ENCODE results near the gene GSTP1. TPM values are rescaled to one million over a fixed set of nuclear protein-coding genes. Genes with fewer than 3 reads are reported as not detected.

Gene GSTP1
- total and polyA plus RNA-seq, 2 of the 8 experiments (the other 6 are each of a cell fraction or from before 2014, with no cell fraction given) = 1,454 to 3,329 TPM

DNA sequence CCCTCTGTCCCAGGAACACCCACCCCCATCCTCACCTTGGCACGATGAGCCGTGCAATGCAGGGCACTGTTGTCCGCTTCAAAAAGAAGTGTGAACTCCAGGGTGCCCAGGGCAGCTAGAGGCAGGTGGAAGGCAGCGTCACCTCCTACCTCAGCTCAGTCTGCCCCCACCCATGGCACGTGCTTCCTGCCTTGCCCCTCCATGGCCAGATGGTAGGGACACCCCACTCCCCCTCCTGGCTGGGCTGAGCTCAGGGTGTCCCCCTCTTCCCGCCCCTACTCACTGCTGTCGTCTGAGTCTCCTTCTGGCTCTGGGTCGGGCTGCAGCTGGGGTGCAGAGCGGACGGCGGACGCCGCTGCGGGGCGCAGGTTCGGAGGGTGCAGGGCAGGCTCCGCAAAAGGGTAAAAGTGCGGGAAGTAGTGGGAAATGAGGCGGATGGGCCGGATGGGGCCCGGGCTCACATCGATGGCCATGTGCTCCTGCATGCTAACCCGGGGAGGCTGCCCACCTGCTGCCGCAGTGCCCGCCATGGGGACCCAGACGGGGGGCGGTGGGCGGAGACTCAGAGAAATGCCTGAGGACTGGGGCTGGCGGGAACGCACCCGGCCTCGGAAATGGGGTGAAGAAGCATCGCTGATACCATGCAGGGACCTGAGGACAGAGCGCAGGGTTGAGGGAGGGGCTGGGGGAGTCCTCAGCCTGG, 32.3 kb downstream of the GSTP1 start:
- H3K18ac ChIP-seq (ENCODE audit: extremely low read depth, low read length) = 0 out of 2 replicates have a peak overlapping the region, but pooled peaks have one; percentile 90
- H4K8ac ChIP-seq (ENCODE audit: extremely low read depth, insufficient read depth, low read length) = no peak overlapping the region
- peak overlapping the region; percentile 41 to 47; a peak in 3 of 4 replicates for H3K4me2 ChIP-seq (ENCODE audit: insufficient read depth in 1 of 2, low read depth in 2 of 2, low read length in 2 of 2)
- peaks cover 0 to 10% (median 5%) of the 10 kb centered on the region in 4 experiments; a peak in 6 of 7 replicates for H3K27me3 ChIP-seq (replicated peaks in 1 of 4; ENCODE audit: control insufficient read depth in 3 of 4, extremely low read depth in 1 of 4, insufficient read depth in 3 of 4, low read length in 3 of 4)
- H3K56ac ChIP-seq (replicated peaks; ENCODE audit: insufficient read length, low read depth, low read length) = no peak overlapping the region
- no peak overlapping the region for H3K14ac ChIP-seq (ENCODE audit: insufficient read length)
- H4K5ac ChIP-seq (ENCODE audit: insufficient read length, low read depth, low read length) = peak overlapping the region; percentile 6
- no peak overlapping the region for H3K27ac ChIP-seq (ENCODE audit: low read depth, low read length)
- FAIRE-seq (no peak), DNase-seq (ENCODE audit: low read depth in 1 of 2, low spot score in 2 of 2) (peak in 1 of 2 experiments; percentile 54)
- no peak overlapping the region for H2BK120ac ChIP-seq (replicated peaks; ENCODE audit: low read depth, low read length)
- H3K4ac ChIP-seq (replicated peaks; ENCODE audit: insufficient read length, low read depth, low read length) = peak overlapping the region; percentile 92
- H2BK5ac ChIP-seq (ENCODE audit: low read depth, low read length) = peak overlapping the region; percentile 63; the same call in 1 of the 2 replicates
- no peak overlapping the region for H2AFZ ChIP-seq (ENCODE audit: low read length)
- peaks cover 13 to 36% (median 31%) of the 10 kb centered on the region in 4 experiments for H3K4me1 ChIP-seq (replicated peaks in 1 of 4; ENCODE audit: control insufficient read depth in 3 of 4, insufficient read depth in 4 of 4, low read length in 3 of 4)
- no peak overlapping the region for H3K9ac ChIP-seq (replicated peaks in 1 of 4; ENCODE audit: extremely low read depth in 1 of 4, low read depth in 3 of 4, low read length in 3 of 4)
- H3K9me3 ChIP-seq (ENCODE audit: insufficient read depth in 2 of 2, low read depth in 1 of 2, low read length in 1 of 2) = no peaks in the 10 kb centered on the region; a peak in 1 of 4 replicates
- H3K4me3 ChIP-seq (ENCODE audit: extremely low read depth in 1 of 4, insufficient read depth in 2 of 4, low read depth in 3 of 4, low read length in 4 of 4) = 0 out of 8 replicates have a peak overlapping the region, but pooled peaks of 1 of the 4 experiments have one; percentile 20
- H3K23me2 ChIP-seq (ENCODE audit: low read depth, low read length) = peaks cover 4% of the 10 kb centered on the region; the same call in 1 of the 2 replicates
- H3K36me3 ChIP-seq (ENCODE audit: control insufficient read depth in 2 of 4, insufficient read depth in 4 of 4, low read length in 3 of 4) = peaks cover 0 to 9% (median 5%) of the 10 kb centered on the region in 4 experiments; a peak in 5 of 8 replicates
- POLR2A ChIA-PET (ENCODE audit: partially characterized antibody) = interaction anchor here (0.7 to 10.7 kb wide), 7 partner anchors 10 to 42 kb away, joined by 3 to 194 read pairs (median 4); partner anchors contain the start of genes GSTP1, NUDT8 and TBX10
- H3K23ac ChIP-seq (ENCODE audit: insufficient read length) = no peak overlapping the region
- no peaks in the 10 kb centered on the region for H3K79me1 ChIP-seq (ENCODE audit: low read depth, low read length)
- CTCF ChIA-PET (ENCODE audit: partially characterized antibody) = interaction anchor here (0.8 to 7.3 kb wide), 9 partner anchors 8 to 267 kb away, joined by 3 to 117 read pairs (median 4); partner anchors contain the start of genes GSTP1 and NUDT8
- H2BK12ac ChIP-seq (ENCODE audit: low read depth, low read length) = peak overlapping the region; percentile 96; the same call in 1 of the 2 replicates
- H2BK15ac ChIP-seq (ENCODE audit: low read length) = peak overlapping the region; percentile 90
- peak overlapping the region; percentile 72 for H2BK20ac ChIP-seq (ENCODE audit: low read length)
- peak overlapping the region; percentile 86 for H4K91ac ChIP-seq (replicated peaks; ENCODE audit: insufficient read length, low read length)
- WGBS, 2 experiments (ENCODE audit: extremely low coverage in 1 of 2, insufficient coverage in 1 of 2, insufficient read length in 1 of 2, insufficient replicate concordance in 2 of 2, low coverage in 1 of 2, low lambda C conversion rate in 2 of 2, missing lambda C conversion rate in 1 of 2) = 51% methylated on average over 30 of the region's 34 CpGs; no CpG with 5 or more reads in 1 of the 2 experiments
- peaks cover 0 to 4% of the 10 kb centered on the region in 2 experiments for H4K20me1 ChIP-seq (replicated peaks in 1 of 2; ENCODE audit: control insufficient read depth in 1 of 2, insufficient read depth in 2 of 2, low read length in 2 of 2)
- peaks cover 0 to 3% of the 10 kb centered on the region in 2 experiments; a peak in 1 of 4 replicates for H3K79me2 ChIP-seq (ENCODE audit: control insufficient read depth in 1 of 2, insufficient read depth in 2 of 2, low read length in 2 of 2)
- H2AK5ac ChIP-seq (ENCODE audit: low read depth, low read length) = peak overlapping the region; percentile 61; the same call in 1 of the 2 replicates
- TF ChIP-seq, protein P1, sequence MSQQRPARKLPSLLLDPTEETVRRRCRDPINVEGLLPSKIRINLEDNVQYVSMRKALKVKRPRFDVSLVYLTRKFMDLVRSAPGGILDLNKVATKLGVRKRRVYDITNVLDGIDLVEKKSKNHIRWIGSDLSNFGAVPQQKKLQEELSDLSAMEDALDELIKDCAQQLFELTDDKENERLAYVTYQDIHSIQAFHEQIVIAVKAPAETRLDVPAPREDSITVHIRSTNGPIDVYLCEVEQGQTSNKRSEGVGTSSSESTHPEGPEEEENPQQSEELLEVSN (IDR thresholded peaks at IDR 0.05) = peak; percentile 94
